HCT116 (cell line): ENCODE measurements around the gene PRMT9.

Source experiments
- ELF1 ChIP-seq: IDR thresholded peaks from 2 replicates; pipeline ENCODE4 v1.6.1; 2012; ENCODE audit warnings: low read depth, borderline replicate concordance
- EZH2 ChIP-seq: fragments of 200-600 bp; sonication (generic); IDR thresholded peaks from 2 replicates; pipeline ENCODE4 v1.6.1; 2017; ENCODE audit warnings: antibody characterized with exemption, mixed run types
- EZH2phosphoT487 ChIP-seq: fragments of 200-600 bp; IDR thresholded peaks from 2 replicates; pipeline ENCODE4 v1.6.1; 2018; ENCODE audit warnings: antibody characterized with exemption, borderline replicate concordance
- POLR2A ChIP-seq: IDR thresholded peaks from 2 replicates; pipeline ENCODE4 v1.7.0; 2011; ENCODE audit warnings: borderline replicate concordance; ENCODE audit not compliant: insufficient read depth, insufficient read length; ENCODE audit errors: extremely low read depth
- POLR2AphosphoS5 ChIP-seq: IDR thresholded peaks from 2 replicates; pipeline ENCODE4 v1.6.1; 2011; ENCODE audit warnings: mild to moderate bottlenecking, low read depth, low read length, moderate library complexity
- SIN3A ChIP-seq: IDR thresholded peaks from 2 replicates; pipeline ENCODE4 v1.6.1; 2012; ENCODE audit warnings: low read depth
- SP1 ChIP-seq: IDR thresholded peaks from 2 replicates; pipeline ENCODE4 v1.6.1; 2012; ENCODE audit warnings: low read depth
- TCF7L2 ChIP-seq: IDR thresholded peaks from 2 replicates; pipeline ENCODE4 v1.7.0; 2011; ENCODE audit warnings: borderline replicate concordance, inconsistent platforms; ENCODE audit not compliant: insufficient read depth, insufficient read length; ENCODE audit errors: extremely low read depth
- ZNF274 ChIP-seq: fragments of 200-500 bp; sonication (Bioruptor generic); IDR thresholded peaks from 2 replicates; pipeline ENCODE4 v1.6.1; 2014; ENCODE audit warnings: mild to moderate bottlenecking, low read depth, low read length, inconsistent platforms
- TF ChIP-seq, protein P1 (sequence below), 3 experiments: fragments of 200-600 bp in 1 of 3; sonication (generic) in 1 of 3; IDR thresholded peaks in 2 of 3; conservative IDR thresholded peaks in 1 of 3; 2 replicates each; pipeline ENCODE4 v1.5.1; 2012 to 2017; ENCODE audit warnings: low read depth in 2 of 3, low read length in 2 of 3, antibody characterized with exemption in 1 of 3, borderline replicate concordance in 1 of 3, control low read depth in 1 of 3, mild to moderate bottlenecking in 1 of 3, mixed read lengths in 1 of 3, mixed run types in 1 of 3, moderate library complexity in 1 of 3; ENCODE audit not compliant: insufficient read depth in 1 of 3

GRCh38 chr4:147730333-147730732 lies 46.4 kb upstream of the PRMT9 start:
- TF ChIP-seq, protein P1, sequence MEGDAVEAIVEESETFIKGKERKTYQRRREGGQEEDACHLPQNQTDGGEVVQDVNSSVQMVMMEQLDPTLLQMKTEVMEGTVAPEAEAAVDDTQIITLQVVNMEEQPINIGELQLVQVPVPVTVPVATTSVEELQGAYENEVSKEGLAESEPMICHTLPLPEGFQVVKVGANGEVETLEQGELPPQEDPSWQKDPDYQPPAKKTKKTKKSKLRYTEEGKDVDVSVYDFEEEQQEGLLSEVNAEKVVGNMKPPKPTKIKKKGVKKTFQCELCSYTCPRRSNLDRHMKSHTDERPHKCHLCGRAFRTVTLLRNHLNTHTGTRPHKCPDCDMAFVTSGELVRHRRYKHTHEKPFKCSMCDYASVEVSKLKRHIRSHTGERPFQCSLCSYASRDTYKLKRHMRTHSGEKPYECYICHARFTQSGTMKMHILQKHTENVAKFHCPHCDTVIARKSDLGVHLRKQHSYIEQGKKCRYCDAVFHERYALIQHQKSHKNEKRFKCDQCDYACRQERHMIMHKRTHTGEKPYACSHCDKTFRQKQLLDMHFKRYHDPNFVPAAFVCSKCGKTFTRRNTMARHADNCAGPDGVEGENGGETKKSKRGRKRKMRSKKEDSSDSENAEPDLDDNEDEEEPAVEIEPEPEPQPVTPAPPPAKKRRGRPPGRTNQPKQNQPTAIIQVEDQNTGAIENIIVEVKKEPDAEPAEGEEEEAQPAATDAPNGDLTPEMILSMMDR (IDR thresholded peaks at IDR 0.05 in 2 of 3, conservative IDR thresholded peaks at IDR 0.05 in 1 of 3; ENCODE audit: borderline replicate concordance in 1 of 3, insufficient read depth in 1 of 3, low read depth in 2 of 3, low read length in 2 of 3): 0 out of 6 replicates have a peak, but pooled peaks of 1 of the 3 experiments have one; percentile 22
- TF ChIP-seq POLR2AphosphoS5: no peak
- TF ChIP-seq ZNF274: no peak
- TF ChIP-seq POLR2A: no peak
- no peak for TF ChIP-seq ELF1
- no peak for TF ChIP-seq EZH2
- no peak for TF ChIP-seq SP1
- TF ChIP-seq SIN3A: no peak
- TF ChIP-seq TCF7L2: no peak
- no peak for TF ChIP-seq EZH2phosphoT487
